OCI-LY1 (cell line): ENCODE data around the gene KRTAP4-1.

Experiments used
- H2AFZ ChIP-seq: fragments of 200-600 bp; sonication (generic), shearing (Covaris generic); 2 replicates; pipeline ENCODE4 v1.6.0; 2014; ENCODE audit warnings: antibody characterized with exemption, mild to moderate bottlenecking, low read length
- H3F3A ChIP-seq: fragments of 200-600 bp; sonication (generic), shearing (Covaris generic); 2 replicates; pipeline ENCODE4 v1.6.0; 2014; ENCODE audit warnings: mild to moderate bottlenecking, antibody characterized with exemption, low read length, moderate library complexity; ENCODE audit not compliant: insufficient read depth
- H3K27ac ChIP-seq: fragments of 200-600 bp; sonication (generic); 2 replicates; pipeline ENCODE4 v1.5.1; 2014; ENCODE audit warnings: low read length, mixed run types, mild to moderate bottlenecking, low read depth; ENCODE audit not compliant: poor library complexity, severe bottlenecking
- H3K27me3 ChIP-seq: fragments of 200-600 bp; sonication (generic); 2 replicates; pipeline ENCODE4 v1.6.0; 2014; ENCODE audit warnings: antibody characterized with exemption, mild to moderate bottlenecking, low read length, moderate library complexity; ENCODE audit not compliant: insufficient read depth
- H3K36me3 ChIP-seq: fragments of 200-600 bp; sonication (generic); 2 replicates; pipeline ENCODE4 v1.6.1; 2014; ENCODE audit warnings: mild to moderate bottlenecking, antibody characterized with exemption, low read length, moderate library complexity, mixed read lengths; ENCODE audit not compliant: insufficient read depth
- H3K4me1 ChIP-seq: fragments of 200-600 bp; sonication (generic); 2 replicates; pipeline ENCODE4 v1.5.1; 2014; ENCODE audit warnings: mild to moderate bottlenecking, low read length, moderate library complexity; ENCODE audit not compliant: insufficient read depth, severe bottlenecking
- H3K4me2 ChIP-seq: fragments of 200-600 bp; sonication (generic), shearing (Covaris generic); 2 replicates; pipeline ENCODE4 v1.6.1; 2014; ENCODE audit warnings: low read length
- H3K4me3 ChIP-seq: fragments of 200-600 bp; sonication (generic); 2 replicates; pipeline ENCODE4 v1.5.1; 2014; ENCODE audit warnings: low read length, low read depth, mild to moderate bottlenecking, mixed read lengths; ENCODE audit not compliant: poor library complexity, severe bottlenecking
- H3K79me2 ChIP-seq: fragments of 200-600 bp; shearing (Covaris generic); 2 replicates; pipeline ENCODE4 v1.6.1; 2016; ENCODE audit warnings: mixed run types, low read length, mixed read lengths; ENCODE audit not compliant: insufficient read depth
- H3K9ac ChIP-seq: fragments of 200-600 bp; sonication (generic), shearing (Covaris generic); 2 replicates; pipeline ENCODE4 v1.6.1; 2014; ENCODE audit warnings: mild to moderate bottlenecking, low read length, mixed read lengths
- H3K9me2 ChIP-seq: fragments of 200-600 bp; sonication (generic), shearing (Covaris generic); 2 replicates; pipeline ENCODE4 v1.6.1; 2014; ENCODE audit warnings: low read depth, mild to moderate bottlenecking, low read length, mixed read lengths
- H3K9me3 ChIP-seq: fragments of 200-600 bp; shearing (Covaris generic); 2 replicates; pipeline ENCODE4 v1.6.1; 2014; ENCODE audit warnings: low read length, mixed read lengths
- H4K20me1 ChIP-seq: fragments of 200-600 bp; sonication (generic), shearing (Covaris generic); 2 replicates; pipeline ENCODE4 v1.6.0; 2016; ENCODE audit warnings: mild to moderate bottlenecking, low read length; ENCODE audit not compliant: insufficient read depth
- CTCF ChIP-seq: fragments of 200-600 bp; sonication (generic), shearing (Covaris generic); IDR thresholded peaks from 2 replicates; pipeline ENCODE4 v1.5.1; 2017; ENCODE audit warnings: mild to moderate bottlenecking, antibody characterized with exemption, low read length, moderate library complexity, mixed read lengths
- EZH2 ChIP-seq: fragments of 200-600 bp; sonication (generic), shearing (Covaris generic); IDR thresholded peaks from 2 replicates; pipeline ENCODE4 v1.8.0; 2017; ENCODE audit warnings: borderline replicate concordance, mixed run types, mild to moderate bottlenecking, antibody characterized with exemption, low read length, moderate library complexity, mixed read lengths

KRTAP4-1 gene

GRCh38 chr17:41185001-41185400 lies 290 bp upstream of the KRTAP4-1 start:
- H3K36me3 ChIP-seq: no peaks in the 10 kb centered on the region
- H3K27ac ChIP-seq: no peak overlapping the region
- no peak for TF ChIP-seq CTCF
- no peak for TF ChIP-seq EZH2
- H4K20me1 ChIP-seq: no peaks in the 10 kb centered on the region
- H3K4me1 ChIP-seq: no peaks in the 10 kb centered on the region
- no peak overlapping the region for H2AFZ ChIP-seq
- no peak overlapping the region for H3K9ac ChIP-seq
- no peaks in the 10 kb centered on the region for H3F3A ChIP-seq
- H3K9me3 ChIP-seq: no peaks in the 10 kb centered on the region
- no peak overlapping the region for H3K4me2 ChIP-seq
- H3K4me3 ChIP-seq: no peak overlapping the region
- no peaks in the 10 kb centered on the region for H3K27me3 ChIP-seq
- no peaks in the 10 kb centered on the region for H3K79me2 ChIP-seq
- no peaks in the 10 kb centered on the region for H3K9me2 ChIP-seq

- Histone ChIP-seq H4K20me1 (no peaks in the 10 kb centered on the region), H3K9me2 (no peaks in the 10 kb centered on the region), H3K9me3 (no peaks in the 10 kb centered on the region), H2AFZ (no peak overlapping the region), H3F3A (no peaks in the 10 kb centered on the region), H3K27me3 (no peaks in the 10 kb centered on the region), H3K4me3 (no peak overlapping the region), H3K36me3 (no peaks in the 10 kb centered on the region), H3K27ac (no peak overlapping the region), H3K4me1 (no peaks in the 10 kb centered on the region), H3K4me2 (no peak overlapping the region), H3K9ac (no peak overlapping the region), H3K79me2 (no peaks in the 10 kb centered on the region)
- TF ChIP-seq EZH2 (no peak), CTCF (no peak)
Observed at GRCh38 chr17:41178843-41179616, 5.7 kb downstream of the KRTAP4-1 start.

- Histone ChIP-seq H3K9me2 (no peaks in the 10 kb centered on the region), H3K4me3 (no peak overlapping the region), H3F3A (no peaks in the 10 kb centered on the region), H3K27ac (no peak overlapping the region), H3K4me2 (no peak overlapping the region), H2AFZ (no peak overlapping the region), H3K36me3 (no peaks in the 10 kb centered on the region), H3K9me3 (no peaks in the 10 kb centered on the region), H3K79me2 (no peaks in the 10 kb centered on the region), H3K9ac (no peak overlapping the region), H3K4me1 (no peaks in the 10 kb centered on the region), H3K27me3 (no peaks in the 10 kb centered on the region), H4K20me1 (no peaks in the 10 kb centered on the region)
- no peak for TF ChIP-seq CTCF
- TF ChIP-seq EZH2: no peak
Observed at GRCh38 chr17:41178341-41178740, 6.4 kb downstream of the KRTAP4-1 start.
